GM21619 (cell line): Measurements from ENCODE around the gene FERMT3.

Experiments used
- ATAC-seq: cut with Tn5 transposase; IDR thresholded peaks from one replicate; pipeline ENCODE4 v1.9.1; 2021; ENCODE audit not compliant: unreplicated experiment

FERMT3 gene

DNA sequence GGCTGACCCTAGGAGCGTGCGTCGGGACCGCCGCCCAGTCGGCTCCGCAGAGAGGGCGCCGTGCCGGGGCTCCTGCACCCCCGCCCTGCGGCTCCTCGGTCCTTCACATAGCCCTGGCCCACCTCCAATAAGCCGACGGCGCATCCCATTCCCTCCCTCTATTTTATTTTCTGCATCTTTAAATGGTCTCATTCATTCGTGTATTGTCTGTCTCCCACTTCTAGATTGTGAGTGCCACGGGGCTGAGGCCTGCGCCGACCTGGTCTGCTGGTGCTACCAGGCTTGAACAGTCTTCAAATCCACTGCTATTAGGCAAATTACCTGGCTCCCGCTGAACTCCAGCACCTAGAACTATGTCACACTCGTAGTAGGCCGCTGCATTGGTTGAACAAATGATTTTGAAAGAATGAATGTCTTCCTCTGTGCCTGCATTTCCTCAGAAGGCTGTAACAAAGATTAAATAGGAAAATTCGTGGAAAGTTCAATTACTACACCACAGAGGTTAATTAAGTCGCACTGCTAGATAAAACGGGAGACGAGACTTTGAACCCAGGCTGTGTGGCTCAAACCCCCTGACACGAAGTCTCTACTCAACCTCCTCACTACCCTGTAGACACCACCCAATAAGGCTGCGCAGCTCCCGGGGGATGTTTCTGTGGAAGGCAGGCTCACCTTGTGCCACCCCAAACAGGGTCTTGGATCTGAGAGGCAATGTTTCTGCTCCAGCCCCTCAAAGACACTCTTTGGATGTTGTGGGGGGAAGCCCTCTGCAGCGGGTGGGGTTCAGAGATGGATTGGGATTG lies 41.4 kb downstream of the FERMT3 start:
- no peak for ATAC-seq

- no peak for ATAC-seq
Observed at GRCh38 chr11:64248578-64248977, 42.1 kb downstream of the FERMT3 start.

DNA sequence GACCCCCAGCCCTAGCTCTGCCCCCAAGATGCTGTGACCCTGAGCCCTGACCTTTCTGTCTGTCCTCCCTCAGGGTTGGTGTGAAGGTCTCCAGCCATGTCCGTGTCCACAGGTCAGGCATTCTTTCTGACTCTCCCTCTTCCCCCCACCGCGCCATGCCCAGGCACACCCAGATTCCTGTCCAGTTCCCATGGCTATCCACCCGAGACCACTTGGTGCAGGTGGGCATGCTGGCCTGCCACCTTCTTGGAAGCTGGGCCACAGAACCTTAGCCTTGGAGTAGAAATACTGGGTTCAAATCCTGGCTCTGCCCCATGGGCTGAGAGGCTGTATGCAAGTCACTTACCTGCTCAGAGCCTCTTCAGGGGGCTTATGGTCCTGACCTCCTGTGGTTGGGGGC lies 42.5 kb downstream of the FERMT3 start:
- ATAC-seq: no peak

DNA sequence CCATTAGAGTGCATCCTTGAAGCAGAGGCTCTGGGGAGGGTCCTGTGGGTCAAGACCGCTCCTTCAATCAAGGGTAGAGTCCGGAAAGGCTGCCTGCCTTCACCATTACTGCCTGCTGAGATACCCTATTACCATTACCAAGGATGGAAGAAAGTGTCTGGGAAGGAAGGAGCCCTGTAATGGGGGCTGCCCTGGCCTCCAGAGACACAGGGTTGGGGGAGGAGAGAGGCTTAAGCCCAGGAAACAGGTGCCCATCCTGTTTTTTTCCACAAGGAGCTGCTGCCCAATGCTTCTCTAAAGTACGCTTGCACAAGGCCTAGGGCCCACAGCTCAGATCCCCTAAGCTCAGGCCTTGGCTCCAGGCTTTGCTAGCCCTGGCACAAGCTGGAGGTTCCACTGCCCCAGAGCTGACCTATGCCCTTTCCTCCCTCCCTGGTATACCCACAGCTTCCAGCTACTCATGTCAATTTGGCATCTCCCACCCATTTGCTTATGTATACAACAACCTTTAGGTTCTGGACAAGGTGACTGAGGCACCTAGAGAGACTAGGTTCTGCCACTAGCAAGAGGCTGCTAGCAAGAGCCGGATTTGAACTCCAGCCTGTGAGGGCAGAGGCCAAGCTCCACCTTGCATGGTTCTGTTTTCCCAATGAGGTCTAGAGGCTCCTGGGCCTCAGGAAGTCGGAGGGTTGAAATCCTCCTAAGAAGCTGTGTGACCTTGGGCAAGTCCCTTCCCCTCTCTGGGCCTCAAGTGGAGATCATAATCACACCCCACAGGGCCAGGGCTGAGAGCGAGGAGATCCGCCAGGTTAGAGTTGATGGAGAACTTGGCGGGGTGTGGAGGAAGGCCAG lies 43.3 kb downstream of the FERMT3 start:
- ATAC-seq: no peak

- ATAC-seq: no peak
Observed at GRCh38 chr11:64250415-64251015, 44.0 kb downstream of the FERMT3 start.

- ATAC-seq: peak; percentile 32
Observed at GRCh38 chr11:64251016-64251752, 44.7 kb downstream of the FERMT3 start, which contains the start of gene PLCB3. PLCB3 (plus strand) TSS chr11:64251530; CDS start chr11:64251650, 120 bp downstream.

- no peak for ATAC-seq
Observed at GRCh38 chr11:64251753-64252002, 45.2 kb downstream of the FERMT3 start.

DNA sequence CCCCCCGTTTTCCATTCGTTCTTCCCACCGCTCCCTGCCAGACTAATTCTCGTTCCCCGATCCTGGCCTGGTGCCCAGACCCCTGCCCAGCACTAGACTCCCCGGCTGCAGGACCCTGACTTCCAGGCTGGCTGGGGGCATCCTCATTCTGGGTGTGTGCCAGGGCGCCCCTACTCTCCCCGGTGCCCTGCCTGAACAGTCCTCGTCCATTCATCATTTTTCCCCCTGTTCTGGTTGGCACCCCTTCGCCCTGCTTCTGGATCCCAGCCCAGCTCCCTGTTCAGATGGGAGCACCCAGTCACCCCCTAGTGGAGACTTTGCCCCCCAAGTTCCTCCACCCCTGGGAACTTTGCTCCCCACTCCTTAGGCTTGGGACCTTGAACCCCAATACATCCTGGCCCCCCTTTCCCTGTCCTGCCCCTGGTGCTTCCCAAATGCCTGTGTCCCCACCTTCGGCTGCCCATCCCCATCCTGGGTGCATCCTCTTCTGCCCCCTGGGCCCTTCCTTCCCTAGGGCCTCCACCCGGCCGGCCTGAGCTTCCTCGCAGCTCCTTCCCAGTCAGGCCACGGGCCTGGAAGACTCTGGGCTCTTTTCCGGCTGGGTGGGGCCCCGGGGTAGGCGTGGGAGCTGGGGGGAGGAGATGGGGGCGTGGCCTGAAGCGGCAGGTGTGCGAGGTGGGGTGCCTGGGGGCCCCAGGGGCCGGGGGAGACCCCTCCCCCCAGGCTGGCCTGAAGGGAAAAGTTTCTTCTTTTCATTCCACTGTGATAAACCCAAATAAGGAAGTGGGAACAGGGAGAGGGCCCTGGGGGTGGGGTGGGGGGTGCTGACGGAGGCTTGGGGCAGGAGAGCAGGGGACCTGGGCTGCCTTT lies 45.7 kb downstream of the FERMT3 start:
- no peak for ATAC-seq

- ATAC-seq: no peak
Observed at GRCh38 chr11:64253043-64253442, 46.5 kb downstream of the FERMT3 start.

GRCh38 chr11:64253481-64253880 lies 47.0 kb downstream of the FERMT3 start:
- no peak for ATAC-seq

GRCh38 chr11:64254326-64254725 lies 47.8 kb downstream of the FERMT3 start:
- no peak for ATAC-seq

DNA sequence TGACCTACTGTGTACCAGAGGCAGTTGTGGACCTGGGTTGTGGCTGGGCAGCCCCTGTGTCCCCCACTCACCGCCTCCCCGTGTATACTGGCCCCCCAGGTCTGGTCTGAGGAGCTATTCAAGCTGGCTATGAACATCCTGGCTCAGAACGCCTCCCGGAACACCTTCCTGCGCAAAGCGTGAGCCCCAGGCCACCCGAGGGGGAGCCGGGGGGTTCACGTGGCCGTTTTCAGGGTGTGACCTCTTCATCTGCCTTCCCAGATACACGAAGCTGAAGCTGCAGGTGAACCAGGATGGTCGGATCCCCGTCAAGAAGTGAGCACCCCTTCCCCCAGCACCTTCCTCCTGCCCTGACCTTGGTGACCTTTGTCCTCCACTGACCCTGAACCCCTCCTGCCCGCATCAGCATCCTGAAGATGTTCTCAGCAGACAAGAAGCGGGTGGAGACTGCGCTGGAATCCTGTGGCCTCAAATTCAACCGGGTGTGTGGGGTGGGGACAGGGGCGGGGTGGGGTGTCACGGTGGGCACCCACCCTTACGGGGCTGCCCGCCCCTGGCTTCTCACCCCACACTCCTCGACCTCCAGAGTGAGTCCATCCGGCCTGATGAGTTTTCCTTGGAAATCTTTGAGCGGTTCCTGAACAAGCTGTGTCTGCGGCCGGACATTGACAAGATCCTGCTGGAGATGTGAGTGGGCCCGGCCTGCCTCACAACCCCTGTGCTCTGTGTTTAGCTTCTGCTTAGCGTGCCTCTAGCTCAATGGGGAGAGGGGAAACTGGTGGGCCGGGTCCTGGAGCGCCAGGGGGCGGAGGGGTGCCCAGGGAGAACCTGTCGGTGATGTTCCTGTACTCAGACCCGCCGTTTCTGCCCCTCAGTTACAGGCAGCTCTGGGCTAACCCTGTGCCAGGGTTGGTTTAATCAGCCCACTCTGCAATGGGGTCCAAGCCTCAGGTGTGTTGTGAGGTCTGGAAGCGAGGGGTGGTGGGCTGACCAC lies 48.9 kb downstream of the FERMT3 start:
- ATAC-seq: no peak

- ATAC-seq: no peak
Observed at GRCh38 chr11:64256300-64256699, 49.8 kb downstream of the FERMT3 start.

DNA sequence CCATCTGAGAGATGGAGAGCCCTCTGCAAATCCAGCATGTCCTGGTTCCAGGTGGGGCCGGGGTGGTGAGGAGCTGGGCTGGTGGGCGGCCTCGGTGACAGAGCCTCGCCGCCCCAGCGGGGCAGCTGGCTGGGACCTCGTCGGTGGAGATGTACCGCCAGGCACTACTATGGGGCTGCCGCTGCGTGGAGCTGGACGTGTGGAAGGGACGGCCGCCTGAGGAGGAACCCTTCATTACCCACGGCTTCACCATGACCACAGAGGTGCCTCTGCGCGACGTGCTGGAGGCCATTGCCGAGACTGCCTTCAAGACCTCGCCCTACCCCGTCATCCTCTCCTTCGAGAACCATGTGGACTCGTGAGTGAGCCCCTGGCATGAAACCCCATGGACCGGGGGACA lies 51.8 kb downstream of the FERMT3 start:
- ATAC-seq: no peak

DNA sequence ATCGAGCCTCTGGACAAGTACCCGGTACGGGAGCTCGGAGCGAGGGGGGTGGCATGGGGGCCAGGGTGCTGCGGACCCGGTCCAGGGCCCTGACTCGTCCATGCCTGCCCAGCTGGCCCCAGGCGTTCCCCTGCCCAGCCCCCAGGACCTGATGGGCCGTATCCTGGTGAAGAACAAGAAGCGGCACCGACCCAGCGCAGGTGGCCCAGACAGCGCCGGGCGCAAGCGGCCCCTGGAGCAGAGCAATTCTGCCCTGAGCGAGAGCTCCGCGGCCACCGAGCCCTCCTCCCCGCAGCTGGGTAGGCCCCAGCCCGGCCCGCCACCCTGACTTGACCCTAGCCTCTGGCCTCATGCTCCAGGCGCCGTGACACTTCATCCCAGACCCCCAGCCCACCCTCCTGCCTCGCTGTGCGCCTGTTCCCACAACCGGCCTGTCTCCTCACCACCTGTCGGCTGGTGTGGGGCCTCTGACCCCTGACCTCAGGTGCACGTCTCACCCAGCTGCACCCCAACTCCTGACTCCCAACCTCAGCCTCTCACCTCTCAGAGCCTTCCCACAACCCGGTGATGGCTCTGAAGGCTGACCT lies 52.5 kb downstream of the FERMT3 start:
- ATAC-seq: no peak

- no peak for ATAC-seq
Observed at GRCh38 chr11:64259533-64260067, 53.1 kb downstream of the FERMT3 start.

- no peak for ATAC-seq
Observed at GRCh38 chr11:64260147-64260708, 53.7 kb downstream of the FERMT3 start.

- no peak for ATAC-seq
Observed at GRCh38 chr11:64261556-64262080, 55.1 kb downstream of the FERMT3 start.
